Right lobe of liver (tissue), 4 donors: ENCODE results near the gene SERINC2.

Experiments used
- POLR2A ChIP-seq: fragments of 450-650 bp; IDR thresholded peaks from one replicate; pipeline ENCODE4 v1.6.1; 2017; ENCODE audit warnings: antibody characterized with exemption, mild to moderate bottlenecking
- TF ChIP-seq, protein P1 (sequence below), 4 donors: fragments of 200-600 bp in 3 of 4; fragments of 450-650 bp in 1 of 4; IDR thresholded peaks; one replicate each; pipeline versions ENCODE4 v1.5.1 to v1.8.0; 2016 to 2022; ENCODE audit warnings: antibody characterized with exemption in 4 of 4, mild to moderate bottlenecking in 2 of 4
- donor health status: DM: no; HTN: no; CAD: no.
- donor health status: DM: no; HTN: no; CAD: no.
- donor health status: DM: no; HTN: yes; CAD: no.

DNA sequence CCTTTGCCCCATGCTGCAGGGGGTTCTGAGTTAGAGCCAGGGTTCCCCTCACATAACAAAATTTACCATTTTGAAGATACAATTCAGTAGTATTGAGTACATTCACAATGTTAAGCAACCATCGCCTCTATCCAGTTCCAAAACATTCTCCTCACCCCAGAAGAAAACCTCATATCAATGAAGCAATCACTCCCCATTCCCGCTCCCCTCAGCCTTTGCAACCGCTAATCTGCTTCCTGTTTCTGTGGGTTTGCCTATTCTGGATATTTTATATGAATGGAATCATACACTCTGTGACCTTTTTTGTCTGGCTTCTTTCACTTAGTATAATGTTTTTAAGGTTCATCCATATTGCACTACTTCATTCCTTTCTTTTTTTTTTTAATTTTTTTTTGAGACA lies 32.9 kb downstream of the SERINC2 start:
- TF ChIP-seq POLR2A = no peak
- TF ChIP-seq, protein P1, sequence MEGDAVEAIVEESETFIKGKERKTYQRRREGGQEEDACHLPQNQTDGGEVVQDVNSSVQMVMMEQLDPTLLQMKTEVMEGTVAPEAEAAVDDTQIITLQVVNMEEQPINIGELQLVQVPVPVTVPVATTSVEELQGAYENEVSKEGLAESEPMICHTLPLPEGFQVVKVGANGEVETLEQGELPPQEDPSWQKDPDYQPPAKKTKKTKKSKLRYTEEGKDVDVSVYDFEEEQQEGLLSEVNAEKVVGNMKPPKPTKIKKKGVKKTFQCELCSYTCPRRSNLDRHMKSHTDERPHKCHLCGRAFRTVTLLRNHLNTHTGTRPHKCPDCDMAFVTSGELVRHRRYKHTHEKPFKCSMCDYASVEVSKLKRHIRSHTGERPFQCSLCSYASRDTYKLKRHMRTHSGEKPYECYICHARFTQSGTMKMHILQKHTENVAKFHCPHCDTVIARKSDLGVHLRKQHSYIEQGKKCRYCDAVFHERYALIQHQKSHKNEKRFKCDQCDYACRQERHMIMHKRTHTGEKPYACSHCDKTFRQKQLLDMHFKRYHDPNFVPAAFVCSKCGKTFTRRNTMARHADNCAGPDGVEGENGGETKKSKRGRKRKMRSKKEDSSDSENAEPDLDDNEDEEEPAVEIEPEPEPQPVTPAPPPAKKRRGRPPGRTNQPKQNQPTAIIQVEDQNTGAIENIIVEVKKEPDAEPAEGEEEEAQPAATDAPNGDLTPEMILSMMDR (IDR thresholded peaks at IDR 0.05) = no peak
